HEK293 (cell line): ENCODE data around the gene COL1A1.

Source experiments
- GLIS2 ChIP-seq: fragments of 450-650 bp; formaldehyde crosslinking; IDR thresholded peaks from 2 replicates; pipeline ENCODE4 v1.5.1; 2016; ENCODE audit warnings: missing biosample characterization, missing genetic modification characterization
- IKZF3 ChIP-seq: fragments of 450-650 bp; IDR thresholded peaks from 2 replicates; pipeline ENCODE4 v1.5.0; 2018; ENCODE audit warnings: missing biosample characterization, mild to moderate bottlenecking, missing genetic modification characterization, moderate library complexity
- KLF8 ChIP-seq: fragments of 450-650 bp; formaldehyde crosslinking; IDR thresholded peaks from 2 replicates; pipeline ENCODE4 v1.5.1; 2016; ENCODE audit warnings: missing biosample characterization, missing genetic modification characterization
- MYNN ChIP-seq: fragments of 450-650 bp; formaldehyde crosslinking; IDR thresholded peaks from 2 replicates; pipeline ENCODE4 v1.5.1; 2016; ENCODE audit warnings: missing biosample characterization, missing genetic modification characterization, borderline replicate concordance
- SETDB1 ChIP-seq: IDR thresholded peaks from one replicate; pipeline ENCODE4 v1.6.1; 2017; ENCODE audit warnings: mild to moderate bottlenecking, low read length, moderate library complexity, mixed read lengths; ENCODE audit not compliant: insufficient read length
- SP2 ChIP-seq: fragments of 450-650 bp; formaldehyde crosslinking; IDR thresholded peaks from 2 replicates; pipeline ENCODE4 v1.5.1; 2016; ENCODE audit warnings: missing biosample characterization, missing genetic modification characterization
- ZBTB7A ChIP-seq: fragments of 450-650 bp; formaldehyde crosslinking; IDR thresholded peaks from 2 replicates; pipeline ENCODE4 v1.5.1; 2016; ENCODE audit warnings: low read depth, missing biosample characterization, missing genetic modification characterization
- ZNF2 ChIP-seq: fragments of 450-650 bp; formaldehyde crosslinking; IDR thresholded peaks from 2 replicates; pipeline ENCODE4 v1.5.1; 2016; ENCODE audit warnings: missing biosample characterization, missing genetic modification characterization
- ZNF513 ChIP-seq: fragments of 450-650 bp; IDR thresholded peaks from 2 replicates; pipeline ENCODE4 v1.5.1; 2018; ENCODE audit warnings: missing biosample characterization, missing genetic modification characterization
- ZNF623 ChIP-seq: fragments of 450-650 bp; formaldehyde crosslinking; IDR thresholded peaks from 2 replicates; pipeline ENCODE4 v1.5.1; 2016; ENCODE audit warnings: missing biosample characterization, missing genetic modification characterization
- ZNF654 ChIP-seq: fragments of 450-650 bp; formaldehyde crosslinking; IDR thresholded peaks from 2 replicates; pipeline ENCODE4 v1.5.1; 2016; ENCODE audit warnings: low read depth, missing biosample characterization, missing genetic modification characterization
- TF ChIP-seq, protein P1 (sequence below): fragments of 450-650 bp; formaldehyde crosslinking; IDR thresholded peaks from 2 replicates; pipeline ENCODE4 v1.5.1; 2016; ENCODE audit warnings: missing biosample characterization, missing genetic modification characterization
- TF ChIP-seq, protein P2 (sequence below): fragments of 450-650 bp; formaldehyde crosslinking; IDR thresholded peaks from 2 replicates; pipeline ENCODE4 v1.5.1; 2016; ENCODE audit warnings: missing biosample characterization, missing genetic modification characterization

DNA sequence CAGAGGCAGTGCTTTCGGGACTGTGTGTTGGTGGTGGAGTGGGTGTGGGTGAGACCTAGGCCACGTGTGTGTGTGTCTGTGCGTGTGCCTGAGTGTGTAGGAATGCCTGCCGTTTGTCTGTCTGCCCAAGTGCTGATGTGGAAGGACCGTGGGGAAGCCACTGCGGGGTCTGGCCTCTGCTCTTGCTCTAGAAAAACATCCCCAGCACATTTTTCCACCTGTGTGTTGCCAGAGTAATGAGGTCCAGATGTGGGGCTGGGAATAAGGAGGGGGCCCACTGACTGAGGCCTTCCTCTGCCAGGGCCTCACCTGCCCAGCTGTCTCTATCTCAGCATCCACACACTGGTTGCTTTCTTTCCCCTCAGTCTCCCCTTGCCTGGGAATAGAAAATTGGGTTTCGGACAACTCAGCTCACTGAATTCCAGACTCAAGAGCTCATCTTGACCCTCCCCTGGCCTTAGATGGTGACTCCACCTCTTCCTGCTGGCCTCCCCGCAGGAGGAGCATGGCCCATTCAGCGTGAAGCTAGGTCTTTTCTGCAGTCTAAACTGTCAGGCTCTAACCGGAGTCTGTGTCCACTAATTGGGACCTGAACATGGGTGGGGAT lies 28.0 kb downstream of the COL1A1 start:
- no peak for TF ChIP-seq ZNF623
- TF ChIP-seq SETDB1, result no peak
- no peak for TF ChIP-seq KLF8 (tag by site-specific recombination)
- TF ChIP-seq ZNF2 (tag by site-specific recombination), result no peak
- TF ChIP-seq IKZF3 (tag by site-specific recombination), result no peak
- TF ChIP-seq, protein P1, sequence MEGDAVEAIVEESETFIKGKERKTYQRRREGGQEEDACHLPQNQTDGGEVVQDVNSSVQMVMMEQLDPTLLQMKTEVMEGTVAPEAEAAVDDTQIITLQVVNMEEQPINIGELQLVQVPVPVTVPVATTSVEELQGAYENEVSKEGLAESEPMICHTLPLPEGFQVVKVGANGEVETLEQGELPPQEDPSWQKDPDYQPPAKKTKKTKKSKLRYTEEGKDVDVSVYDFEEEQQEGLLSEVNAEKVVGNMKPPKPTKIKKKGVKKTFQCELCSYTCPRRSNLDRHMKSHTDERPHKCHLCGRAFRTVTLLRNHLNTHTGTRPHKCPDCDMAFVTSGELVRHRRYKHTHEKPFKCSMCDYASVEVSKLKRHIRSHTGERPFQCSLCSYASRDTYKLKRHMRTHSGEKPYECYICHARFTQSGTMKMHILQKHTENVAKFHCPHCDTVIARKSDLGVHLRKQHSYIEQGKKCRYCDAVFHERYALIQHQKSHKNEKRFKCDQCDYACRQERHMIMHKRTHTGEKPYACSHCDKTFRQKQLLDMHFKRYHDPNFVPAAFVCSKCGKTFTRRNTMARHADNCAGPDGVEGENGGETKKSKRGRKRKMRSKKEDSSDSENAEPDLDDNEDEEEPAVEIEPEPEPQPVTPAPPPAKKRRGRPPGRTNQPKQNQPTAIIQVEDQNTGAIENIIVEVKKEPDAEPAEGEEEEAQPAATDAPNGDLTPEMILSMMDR (tag by site-specific recombination), result no peak
- no peak for TF ChIP-seq GLIS2 (tag by site-specific recombination)
- no peak for TF ChIP-seq MYNN (tag by site-specific recombination)
- TF ChIP-seq, protein P2, sequence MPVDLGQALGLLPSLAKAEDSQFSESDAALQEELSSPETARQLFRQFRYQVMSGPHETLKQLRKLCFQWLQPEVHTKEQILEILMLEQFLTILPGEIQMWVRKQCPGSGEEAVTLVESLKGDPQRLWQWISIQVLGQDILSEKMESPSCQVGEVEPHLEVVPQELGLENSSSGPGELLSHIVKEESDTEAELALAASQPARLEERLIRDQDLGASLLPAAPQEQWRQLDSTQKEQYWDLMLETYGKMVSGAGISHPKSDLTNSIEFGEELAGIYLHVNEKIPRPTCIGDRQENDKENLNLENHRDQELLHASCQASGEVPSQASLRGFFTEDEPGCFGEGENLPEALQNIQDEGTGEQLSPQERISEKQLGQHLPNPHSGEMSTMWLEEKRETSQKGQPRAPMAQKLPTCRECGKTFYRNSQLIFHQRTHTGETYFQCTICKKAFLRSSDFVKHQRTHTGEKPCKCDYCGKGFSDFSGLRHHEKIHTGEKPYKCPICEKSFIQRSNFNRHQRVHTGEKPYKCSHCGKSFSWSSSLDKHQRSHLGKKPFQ, result no peak
- no peak for TF ChIP-seq ZNF513
- TF ChIP-seq SP2, result no peak
- TF ChIP-seq ZBTB7A (tag by site-specific recombination), result no peak
- no peak for TF ChIP-seq ZNF654
